ENCODE data around the gene SLC35E4.
"Not testable (repeated sequence)": the region's sequence is repeated elsewhere in the genome, so short reads cannot be mapped to it uniquely, and the experiment has no call there.

The SLC35E4 gene

DNA sequence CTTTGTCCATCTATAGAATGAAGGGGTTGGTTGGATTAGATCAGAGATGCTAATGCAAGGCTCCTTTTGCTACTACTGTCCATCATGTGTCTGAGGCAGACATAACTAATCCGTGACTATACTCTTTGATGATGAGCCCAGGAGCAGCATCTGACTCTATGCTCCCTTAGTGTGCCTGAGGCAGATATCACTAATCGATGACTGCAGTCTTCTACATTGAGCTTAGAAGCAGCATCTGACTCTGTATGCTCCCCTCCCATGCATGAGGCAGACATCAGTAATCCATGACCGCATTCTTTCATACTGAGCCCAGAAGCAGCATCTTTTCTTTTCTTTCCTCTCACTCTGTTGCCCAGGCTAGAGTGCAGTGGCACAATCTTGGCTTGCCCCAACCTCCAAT is 24.4 kb upstream of the SLC35E4 start:
- no peak for DNase-seq (ENCODE audit: low read depth in 2 of 3, low spot score in 1 of 3)

DNA sequence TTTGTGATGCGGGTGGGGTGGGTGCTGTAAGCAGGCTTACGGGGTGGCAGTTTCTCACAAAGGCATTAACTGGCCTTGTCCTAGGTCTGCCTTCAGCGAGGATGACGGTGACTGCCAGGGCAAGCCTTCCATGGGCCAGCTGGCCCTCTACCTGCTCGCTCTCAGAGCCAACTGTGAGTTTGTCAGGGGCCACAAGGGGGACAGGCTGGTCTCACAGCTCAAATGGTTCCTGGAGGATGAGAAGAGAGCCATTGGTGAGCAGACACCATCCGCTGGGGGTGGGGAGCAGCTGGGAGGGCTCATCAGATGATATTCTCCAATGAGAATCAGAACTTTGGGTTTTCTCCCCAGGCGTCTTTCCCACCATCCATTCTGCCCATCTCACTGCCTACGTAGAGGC is 22.8 kb upstream of the SLC35E4 start:
- DNase-seq (ENCODE audit: low read depth in 2 of 3, low spot score in 1 of 3), result no peak

DNA sequence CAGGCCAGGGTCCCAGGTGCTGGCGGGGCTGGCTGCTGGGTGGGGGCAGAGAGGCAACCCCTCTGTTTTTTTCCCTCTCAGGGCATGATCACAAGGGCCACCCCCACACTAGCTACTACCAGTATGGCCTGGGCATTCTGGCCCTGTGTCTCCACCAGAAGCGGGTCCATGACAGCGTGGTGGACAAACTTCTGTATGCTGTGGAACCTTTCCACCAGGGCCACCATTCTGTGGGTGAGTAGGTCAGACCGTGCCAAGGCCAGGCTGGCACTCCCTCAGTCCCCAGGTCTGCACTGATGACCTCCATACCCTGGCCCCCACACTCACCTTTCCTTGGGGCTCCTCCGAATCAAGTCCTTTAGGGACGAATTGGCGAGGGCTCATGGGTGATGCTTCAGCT is 21.3 kb upstream of the SLC35E4 start:
- DNase-seq (ENCODE audit: low read depth in 2 of 3, low spot score in 1 of 3), result no peak

DNA sequence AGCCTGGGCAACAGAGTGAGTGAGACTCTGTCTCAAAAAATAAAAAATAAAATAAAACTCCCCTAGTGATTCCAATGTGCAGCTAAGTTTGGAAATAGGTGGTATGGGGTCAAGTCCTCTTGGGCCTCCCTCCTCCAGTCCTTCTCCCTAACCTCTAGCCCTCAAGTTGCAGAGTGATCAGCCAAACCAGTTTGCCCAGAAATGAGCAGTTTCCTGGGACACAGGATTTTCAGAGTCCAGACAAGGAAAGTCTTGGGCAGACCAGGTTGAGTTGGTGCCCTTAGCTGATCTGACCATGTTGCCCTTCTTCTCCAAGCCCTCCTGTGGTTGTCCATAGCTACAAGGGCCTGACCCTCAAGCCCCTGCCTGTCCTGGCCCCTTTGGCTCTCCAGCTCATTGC is 20.7 kb upstream of the SLC35E4 start:
- no peak for DNase-seq (ENCODE audit: low read depth in 2 of 3, low spot score in 1 of 3)

DNA sequence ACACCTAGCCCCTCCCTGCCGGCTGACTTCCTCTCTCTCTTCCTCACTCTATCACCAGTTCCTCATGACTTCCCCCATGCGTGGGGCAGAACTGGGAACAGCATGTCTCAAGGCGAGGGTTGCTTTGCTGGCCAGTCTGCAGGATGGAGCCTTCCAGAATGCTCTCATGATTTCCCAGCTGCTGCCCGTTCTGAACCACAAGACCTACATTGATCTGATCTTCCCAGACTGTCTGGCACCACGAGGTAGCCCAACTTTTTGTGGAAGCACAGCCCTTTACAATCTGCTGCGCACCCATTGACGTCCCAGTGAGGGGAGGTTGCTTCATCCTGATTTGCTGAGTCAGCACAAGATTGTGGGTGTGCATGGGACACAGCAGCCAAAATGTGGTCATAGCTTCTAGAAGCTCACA is 20.0 kb upstream of the SLC35E4 start:
- no peak for DNase-seq (ENCODE audit: low read depth in 2 of 3, low spot score in 1 of 3)

DNA sequence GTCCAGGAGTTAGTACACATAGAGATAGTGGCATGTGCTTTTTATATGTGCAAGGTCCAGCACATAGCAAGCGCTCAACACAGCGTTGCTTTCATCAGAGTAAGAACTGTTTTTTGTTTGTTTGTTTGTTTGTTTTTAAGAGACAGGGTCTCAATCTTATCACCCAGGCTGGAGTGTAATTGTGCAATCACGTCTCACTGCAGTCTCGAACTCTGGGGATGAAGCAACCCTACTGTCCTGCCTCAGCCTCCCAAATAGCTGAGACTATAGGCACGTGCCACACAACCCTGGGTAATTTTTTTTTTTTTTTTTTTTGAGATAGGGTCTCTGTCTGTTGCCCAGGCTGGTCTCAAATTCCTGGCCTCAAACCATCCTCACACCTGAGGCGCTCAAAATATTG is 17.8 kb upstream of the SLC35E4 start:
- DNase-seq (ENCODE audit: low read depth in 2 of 3, low spot score in 1 of 3), result no peak

DNA sequence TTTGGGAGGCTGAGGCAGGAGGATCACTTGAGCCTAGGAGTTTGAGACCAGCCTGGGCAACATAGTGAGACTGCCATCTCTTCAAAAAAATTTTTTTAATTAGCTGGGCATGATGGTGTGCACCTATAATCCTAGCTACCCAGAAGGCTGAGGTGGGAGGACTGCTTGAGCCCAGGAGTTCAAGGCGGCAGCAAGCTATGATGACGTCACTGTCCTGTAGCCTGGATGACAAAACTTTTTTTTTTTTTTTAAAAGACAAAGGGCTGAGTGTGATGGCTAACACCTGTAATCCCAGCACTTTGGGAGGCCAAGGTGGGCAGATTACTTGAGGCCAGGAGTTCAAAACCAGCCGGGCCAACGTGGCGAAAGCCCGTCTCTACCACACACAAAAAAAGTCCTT is 15.7 kb upstream of the SLC35E4 start:
- not testable (repeated sequence) for DNase-seq (ENCODE audit: low read depth in 2 of 3, low spot score in 1 of 3)

DNA sequence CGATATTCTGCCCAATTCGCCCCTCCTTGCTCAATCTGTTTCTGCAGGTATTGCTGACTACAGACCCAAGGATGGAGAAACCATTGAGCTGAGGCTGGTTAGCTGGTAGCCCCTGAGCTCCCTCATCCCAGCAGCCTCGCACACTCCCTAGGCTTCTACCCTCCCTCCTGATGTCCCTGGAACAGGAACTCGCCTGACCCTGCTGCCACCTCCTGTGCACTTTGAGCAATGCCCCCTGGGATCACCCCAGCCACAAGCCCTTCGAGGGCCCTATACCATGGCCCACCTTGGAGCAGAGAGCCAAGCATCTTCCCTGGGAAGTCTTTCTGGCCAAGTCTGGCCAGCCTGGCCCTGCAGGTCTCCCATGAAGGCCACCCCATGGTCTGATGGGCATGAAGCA is 9.2 kb upstream of the SLC35E4 start:
- DNase-seq (ENCODE audit: low read depth in 2 of 3, low spot score in 1 of 3), result no peak

DNA sequence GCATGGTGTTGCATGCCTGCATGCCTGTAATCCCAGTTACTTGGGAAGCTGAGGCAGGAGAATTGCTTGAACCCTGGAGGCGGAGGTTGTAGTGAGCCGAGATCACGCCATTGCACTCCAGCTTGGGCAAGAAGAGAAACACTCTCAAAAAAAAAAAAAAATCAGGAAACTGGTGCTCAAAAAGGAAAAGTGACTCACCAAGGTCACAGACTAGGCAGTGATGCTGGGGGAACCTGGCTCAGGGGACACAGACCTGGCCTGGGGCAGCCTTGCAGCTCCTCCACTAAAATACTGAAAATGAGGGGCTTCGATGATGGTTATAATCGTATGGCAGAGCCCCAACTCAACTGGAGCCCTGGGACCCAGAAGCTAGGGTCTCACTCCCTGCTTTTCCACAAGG is 8.1 kb upstream of the SLC35E4 start:
- no peak for DNase-seq (ENCODE audit: low read depth in 2 of 3, low spot score in 1 of 3)

DNA sequence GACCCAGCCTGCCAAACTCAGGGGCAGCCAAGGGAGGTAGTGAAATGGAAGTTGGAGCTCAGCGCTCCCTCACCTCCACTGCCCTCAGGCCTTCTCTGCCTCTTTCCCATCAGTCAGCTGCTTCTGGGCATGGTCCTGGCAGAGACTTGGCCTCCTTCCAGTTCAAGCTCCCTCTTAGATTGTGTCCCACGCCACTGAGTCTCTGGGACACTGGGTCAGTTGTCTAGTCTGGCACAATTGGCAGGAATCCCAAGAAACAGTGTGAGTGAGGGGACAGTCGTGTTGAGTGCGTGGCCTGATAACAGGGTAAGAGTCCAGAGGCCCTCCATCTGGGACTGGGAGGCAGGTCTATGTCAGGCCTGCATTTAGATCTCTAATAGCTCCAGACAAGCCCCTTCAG is 7.1 kb upstream of the SLC35E4 start:
- DNase-seq (ENCODE audit: low read depth in 2 of 3, low spot score in 1 of 3), result no peak

DNA sequence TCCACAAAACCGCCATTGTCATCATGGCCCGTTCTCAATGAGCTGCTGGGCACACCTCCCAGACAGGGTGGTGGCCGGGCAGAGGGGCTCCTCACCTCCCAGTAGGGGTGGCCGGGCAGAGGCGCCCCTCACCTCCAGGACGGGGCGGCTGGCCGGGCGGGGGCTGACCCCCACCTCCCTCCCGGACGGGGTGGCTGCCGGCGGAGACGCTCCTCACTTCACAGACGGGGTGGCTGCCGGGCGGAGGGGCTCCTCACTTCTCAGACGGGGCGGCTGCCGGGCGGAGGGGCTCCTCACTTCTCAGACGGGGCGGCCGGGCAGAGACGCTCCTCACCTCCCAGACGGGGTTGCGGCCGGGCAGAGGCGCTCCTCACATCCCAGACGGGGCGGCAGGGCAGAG is 4.1 kb upstream of the SLC35E4 start:
- not testable (repeated sequence) for DNase-seq (ENCODE audit: low read depth in 2 of 3, low spot score in 1 of 3)

DNA sequence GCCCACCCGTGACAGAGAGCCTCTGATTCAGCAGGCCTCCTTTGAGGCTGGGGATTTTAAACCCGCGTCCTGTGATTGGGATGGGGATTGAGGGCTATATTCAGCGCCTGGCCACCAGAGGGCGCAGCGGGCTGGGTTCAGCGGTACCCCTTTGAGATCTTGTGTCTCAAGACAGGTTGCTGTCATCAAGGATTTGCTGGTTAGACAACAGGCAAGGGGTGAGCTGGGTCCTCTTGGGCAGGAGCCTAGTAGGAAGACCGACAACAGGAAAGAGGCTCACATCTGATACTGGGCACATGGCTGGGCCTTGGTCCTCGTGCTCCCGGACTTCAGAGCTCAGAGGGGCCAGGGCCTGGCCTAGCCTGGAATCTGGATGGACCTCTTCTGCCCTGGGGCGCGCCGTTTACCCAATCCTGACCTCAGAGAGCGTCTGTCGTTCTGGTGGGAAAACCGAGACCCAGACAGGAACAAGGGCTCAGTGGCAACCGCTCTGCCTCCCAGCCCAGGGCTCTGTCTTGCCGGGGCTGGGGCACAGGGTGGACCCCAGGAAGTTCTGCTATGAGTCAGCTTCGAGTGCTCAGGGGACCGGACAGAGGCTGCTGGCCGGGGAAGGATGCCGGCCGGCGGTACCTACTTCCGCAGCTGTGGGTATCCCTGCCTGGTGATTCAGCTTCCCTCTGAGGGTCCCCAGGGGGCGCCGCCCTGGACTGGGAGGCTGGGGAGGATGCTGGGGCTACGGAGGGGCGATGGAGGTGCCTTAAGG is 929 bp upstream of the SLC35E4 start:
- peak; percentile 86 to 88 (median 86) for DNase-seq (ENCODE audit: low read depth in 2 of 3, low spot score in 1 of 3)

DNA sequence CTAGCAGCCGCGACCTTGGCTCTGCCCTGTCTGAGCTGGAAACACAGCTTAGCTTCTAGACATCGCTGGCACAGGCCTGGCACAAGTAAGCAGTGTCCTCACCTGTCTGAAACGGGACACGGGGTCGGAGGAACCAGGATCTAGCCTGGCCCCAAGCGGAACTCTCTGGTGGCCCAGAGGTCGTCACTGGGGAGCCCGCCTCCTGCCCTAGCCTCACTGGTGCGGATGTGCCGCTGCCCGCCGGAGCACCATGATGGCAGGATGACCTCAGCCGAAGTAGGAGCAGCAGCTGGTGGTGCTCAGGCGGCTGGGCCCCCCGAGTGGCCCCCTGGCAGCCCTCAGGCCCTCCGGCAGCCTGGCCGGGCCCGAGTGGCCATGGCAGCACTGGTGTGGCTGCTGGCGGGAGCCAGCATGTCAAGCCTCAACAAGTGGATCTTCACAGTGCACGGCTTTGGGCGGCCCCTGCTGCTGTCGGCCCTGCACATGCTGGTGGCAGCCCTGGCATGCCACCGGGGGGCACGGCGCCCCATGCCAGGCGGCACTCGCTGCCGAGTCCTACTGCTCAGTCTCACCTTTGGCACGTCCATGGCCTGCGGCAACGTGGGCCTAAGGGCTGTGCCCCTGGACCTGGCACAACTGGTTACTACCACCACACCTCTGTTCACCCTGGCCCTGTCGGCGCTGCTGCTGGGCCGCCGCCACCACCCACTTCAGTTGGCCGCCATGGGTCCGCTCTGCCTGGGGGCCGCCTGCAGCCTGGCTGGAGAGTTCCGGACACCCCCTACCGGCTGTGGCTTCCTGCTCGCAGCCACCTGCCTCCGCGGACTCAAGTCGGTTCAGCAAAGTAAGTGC is 871 bp downstream of the SLC35E4 start:
- no peak for DNase-seq (ENCODE audit: low read depth in 2 of 3, low spot score in 1 of 3)

DNA sequence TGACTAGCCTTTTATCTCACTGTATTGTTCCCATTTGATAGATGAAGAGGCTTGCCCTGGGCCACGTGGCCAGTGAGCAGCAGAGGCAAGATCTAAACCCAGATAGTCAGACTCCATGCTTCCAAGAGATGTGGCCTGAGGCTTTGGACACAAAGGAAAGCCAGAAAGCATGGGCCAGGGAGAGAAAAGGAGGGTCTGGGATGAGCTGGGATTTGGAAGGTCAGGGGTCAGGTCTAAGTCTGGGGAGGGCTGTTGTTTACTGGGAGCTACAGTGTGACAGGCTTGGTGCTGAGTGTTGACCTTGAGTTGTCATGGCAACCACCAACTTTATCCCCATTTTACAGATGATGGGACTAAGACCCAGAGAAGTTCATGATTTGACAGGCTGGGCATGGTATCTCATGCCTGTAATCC is 2.1 kb downstream of the SLC35E4 start:
- no peak for DNase-seq (ENCODE audit: low read depth in 2 of 3, low spot score in 1 of 3)

DNA sequence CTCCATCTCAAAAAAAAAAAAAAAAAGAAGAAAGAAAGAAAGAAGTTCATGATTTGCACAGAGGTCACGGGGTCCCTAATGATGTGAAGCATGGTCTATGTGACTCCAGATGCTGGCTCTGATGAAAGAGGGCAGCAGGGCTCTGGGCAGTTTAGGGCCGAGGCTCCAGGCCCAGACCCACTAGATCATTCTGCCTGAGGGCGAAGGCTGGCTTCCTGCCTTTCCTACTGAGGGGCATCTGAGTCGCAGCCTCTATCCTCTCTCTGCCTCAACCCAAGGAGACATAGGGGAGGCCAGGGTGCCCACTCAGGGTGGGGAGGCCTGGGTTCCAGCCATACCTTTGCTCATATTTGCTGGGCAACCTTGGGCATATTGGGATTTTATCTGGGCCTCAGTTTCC is 4.8 kb downstream of the SLC35E4 start:
- DNase-seq (ENCODE audit: low read depth in 2 of 3, low spot score in 1 of 3), result no peak

DNA sequence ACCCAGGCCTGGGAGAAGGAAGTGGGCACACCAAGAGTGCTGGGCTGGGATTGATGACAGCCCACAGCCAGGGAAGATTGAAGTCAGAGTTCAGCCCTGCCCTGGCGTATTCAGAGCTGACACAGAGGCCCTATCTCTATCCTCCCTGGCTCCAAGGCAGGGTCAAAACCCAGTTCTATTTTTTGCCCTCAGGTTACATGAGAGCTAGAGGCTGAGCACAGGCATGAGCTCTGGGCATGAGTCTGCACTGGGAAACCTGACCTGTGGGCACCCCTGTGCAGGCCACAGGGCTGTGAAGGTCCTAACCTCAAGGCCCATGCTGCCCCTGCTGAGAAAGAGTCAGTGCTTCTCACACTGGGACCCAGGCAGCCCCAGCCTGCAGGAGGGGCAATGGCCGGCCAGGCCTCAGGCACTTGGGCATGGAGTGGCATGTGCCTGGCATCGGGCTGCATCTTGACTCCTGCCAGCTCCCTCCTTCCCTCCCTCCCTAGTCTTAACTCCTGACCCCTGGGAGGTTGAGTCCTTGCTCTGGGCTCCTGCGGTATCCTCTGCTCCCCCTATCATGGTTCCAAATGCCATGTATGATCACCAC is 5.4 kb downstream of the SLC35E4 start:
- DNase-seq (ENCODE audit: low read depth in 2 of 3, low spot score in 1 of 3), result no peak

DNA sequence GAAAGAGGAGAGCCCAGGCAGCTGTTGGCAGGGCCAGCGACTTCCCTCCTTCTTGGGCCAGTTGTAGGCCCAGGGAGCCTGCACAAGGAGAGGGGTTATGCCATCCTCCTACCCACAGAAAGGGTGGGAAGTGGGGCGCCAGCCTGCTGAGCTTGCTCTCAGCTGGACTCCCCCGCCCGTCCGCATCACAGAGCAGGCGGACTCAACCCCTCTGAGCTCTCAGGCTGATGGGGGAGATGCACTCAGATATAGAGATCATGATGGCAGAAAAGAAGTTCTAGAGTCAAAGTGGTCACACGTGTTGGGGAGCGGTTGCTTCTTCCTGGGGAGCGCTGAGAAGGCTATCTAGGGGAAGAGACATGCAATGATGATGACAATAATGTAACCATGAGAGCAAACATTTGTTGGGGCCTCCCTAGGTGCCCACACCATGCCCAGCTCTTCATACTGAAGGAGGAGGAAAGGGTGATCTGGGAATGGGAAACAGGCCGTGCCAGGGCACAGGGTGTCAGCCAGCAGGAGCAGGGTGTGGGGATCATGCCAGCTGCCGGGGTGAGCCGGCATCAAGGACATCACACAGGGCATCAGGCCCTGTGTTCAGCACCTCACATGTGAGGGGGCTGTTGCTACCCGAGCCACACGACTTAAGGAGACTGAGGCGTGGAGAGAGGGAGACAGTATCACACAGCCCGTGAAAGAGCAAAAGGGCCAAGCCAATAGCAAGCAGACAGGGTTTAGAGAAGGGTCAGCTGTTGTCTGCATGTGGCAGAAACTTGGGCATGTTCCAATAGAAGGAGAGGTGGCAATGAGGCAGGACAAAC is 7.7 kb downstream of the SLC35E4 start:
- DNase-seq (ENCODE audit: low read depth in 2 of 3, low spot score in 1 of 3), result no peak

DNA sequence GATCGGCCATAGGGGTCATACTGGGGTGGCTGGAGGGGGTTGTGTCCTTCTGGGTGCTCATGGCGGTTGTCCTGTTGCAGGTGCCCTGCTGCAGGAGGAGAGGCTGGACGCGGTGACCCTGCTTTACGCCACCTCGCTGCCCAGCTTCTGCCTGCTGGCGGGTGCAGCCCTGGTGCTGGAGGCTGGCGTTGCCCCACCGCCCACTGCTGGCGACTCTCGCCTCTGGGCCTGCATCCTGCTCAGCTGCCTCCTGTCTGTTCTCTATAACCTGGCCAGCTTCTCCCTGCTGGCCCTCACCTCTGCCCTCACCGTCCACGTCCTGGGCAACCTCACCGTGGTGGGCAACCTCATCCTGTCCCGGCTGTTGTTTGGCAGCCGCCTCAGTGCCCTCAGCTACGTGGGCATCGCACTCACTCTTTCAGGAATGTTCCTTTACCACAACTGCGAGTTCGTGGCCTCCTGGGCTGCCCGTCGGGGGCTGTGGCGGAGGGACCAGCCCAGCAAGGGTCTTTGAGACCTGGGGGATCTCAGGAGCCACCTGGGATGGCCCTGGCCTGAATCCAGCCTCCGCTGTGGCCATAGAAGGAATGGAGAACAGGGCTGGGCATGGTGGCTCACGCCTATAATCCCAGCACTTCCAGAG is 11.1 kb downstream of the SLC35E4 start:
- DNase-seq (ENCODE audit: low read depth in 2 of 3, low spot score in 1 of 3), result no peak

DNA sequence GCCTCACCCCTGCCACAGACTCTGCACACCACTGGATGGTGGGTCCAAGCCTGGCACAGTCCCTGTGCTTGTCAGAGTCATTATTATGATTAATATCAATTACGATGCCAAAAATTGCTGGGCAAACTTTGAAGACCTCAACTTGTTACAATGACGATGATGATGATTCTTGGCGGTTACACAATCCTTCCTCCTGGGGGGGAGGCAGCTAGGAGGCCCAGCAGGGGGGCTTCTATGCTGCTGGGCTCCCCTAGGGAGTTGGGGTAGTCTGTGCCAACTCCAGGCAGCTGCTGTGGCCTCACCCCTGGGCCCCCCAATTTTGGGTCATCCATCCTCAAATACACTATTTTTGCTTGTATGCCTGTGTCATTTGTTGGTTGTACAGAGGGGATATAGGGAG is 12.0 kb downstream of the SLC35E4 start:
- no peak for DNase-seq (ENCODE audit: low read depth in 2 of 3, low spot score in 1 of 3)

DNA sequence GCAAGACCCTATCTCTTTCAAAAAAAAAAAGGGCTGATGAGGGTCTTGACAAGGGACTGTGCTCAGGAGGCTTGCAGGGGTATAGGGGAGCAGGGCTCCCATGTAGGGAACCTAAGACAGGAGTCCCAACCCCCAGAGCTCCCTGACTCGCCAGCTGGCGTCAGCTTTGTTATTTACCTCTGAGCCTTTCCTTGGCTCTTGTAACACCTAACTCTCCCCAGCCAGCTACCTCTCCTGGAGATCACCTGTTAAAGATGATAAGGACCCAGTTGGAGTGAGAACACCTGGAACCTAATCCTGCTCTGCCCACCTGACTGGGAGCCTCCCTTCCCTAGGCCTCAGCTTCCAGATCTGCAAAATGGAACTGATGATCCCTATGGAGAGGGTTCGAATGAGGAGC is 13.2 kb downstream of the SLC35E4 start:
- DNase-seq (ENCODE audit: low read depth in 2 of 3, low spot score in 1 of 3), result no peak

Data from stimulated activated CD4-positive, alpha-beta T cell treated with anti-CD3 and anti-CD28 coated beads, Interleukin-12 subunit alpha, Interleukin-12 subunit beta, amount 100 ng/mL, for 48 hours (primary cell).